Kidney glomerular epithelial cell (primary cell): Measurements from ENCODE around the gene KIRREL3.
A peak's percentile ranks its signal among the peaks of the same experiment; 100 is the strongest.

Source experiments
- DNase-seq: peaks from one replicate; lab custom pipeline; 2025; lab: John Stamatoyannopoulos, UW

KIRREL3 gene

DNA sequence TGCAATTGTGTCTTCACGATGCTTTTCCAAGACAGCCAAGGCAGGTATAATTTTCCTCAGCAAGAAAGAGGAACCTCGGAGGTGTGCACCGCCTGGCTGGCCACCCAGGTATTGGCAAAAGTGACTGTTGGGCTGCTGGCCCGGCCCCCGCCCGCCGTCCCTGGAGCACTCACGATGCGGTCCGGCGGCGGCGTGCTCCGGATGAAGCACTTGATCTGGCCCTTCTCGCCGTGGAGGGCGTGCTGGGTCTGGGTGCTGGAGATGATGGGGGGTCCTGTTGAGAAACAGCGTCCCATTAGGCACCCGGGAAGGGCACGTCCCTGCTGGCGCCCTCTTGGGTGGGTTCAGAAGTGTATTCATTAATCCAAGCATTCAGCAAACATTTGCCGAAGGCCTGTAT, 560.3 kb downstream of the KIRREL3 start:
- DNase-seq: no peak

DNA sequence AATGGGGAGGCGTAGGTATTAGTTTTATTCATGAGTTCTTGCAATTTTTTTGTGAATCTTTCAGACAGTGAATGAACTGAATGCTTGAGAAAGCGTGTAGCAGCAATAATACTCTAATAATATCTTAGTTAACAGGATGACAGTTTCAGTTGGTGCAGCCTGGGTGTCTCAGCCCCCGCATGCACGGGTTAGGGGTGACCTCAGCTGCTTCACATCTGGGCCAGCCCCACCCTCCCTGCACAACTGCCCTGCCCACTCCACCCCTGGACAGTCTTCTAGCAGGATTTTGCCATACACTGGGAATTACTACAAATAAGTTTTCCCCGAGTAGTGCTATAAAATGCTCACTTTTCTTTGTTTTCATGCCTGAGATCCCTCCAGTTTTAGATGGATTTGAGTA, 561.9 kb downstream of the KIRREL3 start:
- no peak for DNase-seq

DNA sequence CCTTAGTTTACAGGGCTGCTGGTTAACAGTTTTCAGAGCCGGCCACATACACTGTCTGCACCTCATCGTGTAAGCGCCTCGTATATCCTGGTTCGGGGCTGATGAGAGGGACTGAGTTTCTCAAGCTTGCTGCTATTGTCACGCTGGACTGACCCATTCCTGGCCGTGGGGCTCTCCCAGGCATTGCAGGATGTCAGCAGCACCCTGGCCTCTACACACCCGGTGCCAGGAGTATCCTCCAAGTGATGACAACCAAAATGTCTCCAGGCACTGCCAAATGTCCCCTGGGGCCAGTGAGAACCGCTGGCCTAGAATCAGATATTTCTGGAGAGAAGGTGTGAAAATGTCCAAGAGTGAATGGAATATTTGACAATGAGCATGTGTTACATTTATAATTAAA, 562.3 kb downstream of the KIRREL3 start:
- no peak for DNase-seq

DNA sequence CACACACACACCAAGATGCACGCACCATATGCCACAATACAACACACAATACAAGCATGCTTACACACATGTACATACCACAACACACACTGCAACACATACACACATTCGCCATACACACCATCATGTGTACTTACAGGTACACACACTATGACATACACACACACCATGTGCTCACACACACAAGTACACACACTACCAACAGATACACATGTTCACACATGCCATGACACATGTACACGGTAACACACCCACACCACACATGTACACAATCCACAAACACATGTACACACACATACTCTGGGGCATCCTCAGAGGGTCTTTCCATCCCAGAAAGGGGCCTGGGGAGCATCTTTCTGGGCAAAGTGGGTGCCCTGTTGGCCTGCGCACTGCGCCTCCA, 562.8 kb downstream of the KIRREL3 start:
- DNase-seq: no peak

DNA sequence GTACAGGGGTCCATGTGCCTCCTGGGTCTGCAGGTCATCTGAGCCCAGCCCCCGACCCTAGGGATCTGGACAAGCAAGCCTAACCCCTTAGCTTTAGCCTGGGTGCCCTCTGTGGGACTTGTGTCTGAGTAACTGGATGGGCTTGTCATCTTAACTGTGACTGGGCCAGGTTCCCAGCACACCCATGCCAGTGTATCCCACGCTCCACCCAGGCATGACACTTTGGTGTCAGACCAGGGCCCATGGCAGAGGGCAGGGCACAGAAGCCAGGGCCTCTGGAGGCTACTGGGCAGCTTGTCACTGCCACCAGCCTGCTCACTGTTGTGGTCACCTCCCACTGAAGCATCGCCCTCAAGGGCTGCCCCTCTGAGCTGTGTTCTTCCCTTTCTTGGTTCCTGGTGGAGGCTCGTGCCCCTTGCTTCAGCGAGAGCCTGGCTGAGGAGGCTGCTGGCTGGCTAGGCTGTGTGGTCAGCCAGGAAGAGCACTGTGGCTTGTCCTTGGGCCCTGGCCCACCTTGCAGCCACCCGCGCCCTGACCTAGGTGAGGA, 564.3 kb downstream of the KIRREL3 start:
- no peak for DNase-seq

DNA sequence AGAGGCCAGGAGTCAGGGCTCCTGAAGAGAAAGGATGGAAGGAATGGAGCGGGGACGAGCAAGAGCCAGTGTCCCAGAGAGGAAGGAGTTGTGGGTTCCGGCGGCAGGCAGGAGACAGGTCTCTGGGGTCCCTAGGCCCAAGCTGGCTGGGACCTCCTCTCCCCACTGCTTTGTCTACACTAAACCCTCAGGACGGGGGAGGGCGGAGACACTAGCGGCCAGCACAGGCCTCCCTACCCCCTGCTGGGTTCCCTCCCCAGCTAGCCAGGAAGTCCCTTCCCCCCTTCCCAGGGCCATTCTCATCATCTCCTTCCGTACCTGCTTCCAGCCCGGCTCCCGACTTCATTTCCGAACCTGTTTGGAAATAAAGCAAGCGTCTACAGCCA, 565.6 kb downstream of the KIRREL3 start:
- DNase-seq: no peak

DNA sequence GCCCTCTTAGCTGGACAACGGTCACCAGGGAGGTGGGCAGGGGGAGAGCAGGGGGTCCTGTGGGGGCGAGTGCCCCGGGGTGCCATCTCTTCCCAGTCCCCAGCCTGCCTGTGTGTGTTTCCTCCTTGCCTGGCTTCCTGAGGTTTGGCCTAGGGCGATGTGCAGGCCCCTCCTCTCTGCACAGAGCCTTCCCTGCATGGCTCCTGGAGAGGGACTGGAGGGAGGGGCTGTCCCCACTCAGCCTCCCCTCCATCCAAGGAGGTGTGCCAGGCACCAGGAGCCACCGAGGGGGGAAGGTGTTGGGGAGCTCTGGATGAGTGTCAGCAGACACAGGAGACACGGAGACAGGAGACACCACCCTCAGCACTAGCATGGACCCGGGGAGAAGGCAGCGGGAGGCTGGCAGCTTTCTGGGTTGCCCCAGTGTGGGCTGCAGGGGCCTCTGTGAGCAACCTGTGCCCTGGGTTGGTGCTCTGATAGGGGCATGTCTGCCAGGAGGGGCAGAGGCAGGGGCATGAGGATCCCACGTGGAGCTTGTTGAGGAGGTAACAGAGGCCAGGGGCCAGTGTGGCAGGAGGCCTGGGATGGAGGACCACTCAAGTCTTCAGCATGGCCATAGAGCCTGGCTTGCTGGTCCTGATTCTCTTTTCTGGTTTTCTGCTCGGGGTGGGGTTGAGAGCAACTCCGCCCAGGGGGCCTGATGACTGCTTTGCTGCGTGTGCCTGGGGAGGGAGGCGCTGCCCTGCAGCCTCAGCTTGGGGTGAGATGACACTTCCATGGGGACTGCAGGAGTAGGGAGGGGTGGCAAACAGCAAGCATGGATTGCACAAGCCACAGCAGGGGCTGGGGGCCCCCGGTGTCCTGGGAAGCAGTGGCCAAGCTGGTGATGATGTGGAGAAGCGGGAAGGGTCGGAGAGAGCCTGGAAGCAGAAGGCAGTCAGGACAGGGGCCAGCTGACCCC, 566.3 kb downstream of the KIRREL3 start:
- no peak for DNase-seq

DNA sequence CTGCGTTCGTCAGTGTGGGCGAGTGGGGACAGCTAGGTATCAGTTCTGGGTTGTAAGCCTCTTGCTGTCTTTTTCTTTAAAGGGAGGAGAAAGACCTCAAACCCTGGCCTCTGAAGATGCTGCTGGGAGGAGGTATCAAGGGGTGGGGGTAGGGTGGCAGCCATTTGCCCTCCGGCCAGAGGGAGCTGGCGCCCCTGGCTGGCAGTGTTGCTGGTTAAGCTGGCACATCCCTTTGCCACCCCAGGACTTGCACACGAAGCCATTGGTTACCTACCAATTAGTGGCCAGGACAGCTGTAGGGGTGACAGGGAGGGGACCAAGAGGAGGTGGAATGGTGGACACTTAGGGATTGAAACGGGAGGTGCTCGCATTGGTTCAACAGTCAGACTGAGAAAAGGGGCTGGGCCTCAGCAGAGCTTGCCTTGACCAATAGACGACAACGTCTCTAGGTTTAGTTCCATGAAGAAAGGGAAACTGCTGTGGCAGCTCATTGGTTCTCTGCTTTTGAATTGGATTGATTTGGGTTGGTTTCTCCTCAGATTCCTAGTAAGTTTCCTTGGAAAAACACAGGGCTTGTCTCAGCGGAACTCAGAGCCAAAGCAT, 567.2 kb downstream of the KIRREL3 start:
- no peak for DNase-seq

DNA sequence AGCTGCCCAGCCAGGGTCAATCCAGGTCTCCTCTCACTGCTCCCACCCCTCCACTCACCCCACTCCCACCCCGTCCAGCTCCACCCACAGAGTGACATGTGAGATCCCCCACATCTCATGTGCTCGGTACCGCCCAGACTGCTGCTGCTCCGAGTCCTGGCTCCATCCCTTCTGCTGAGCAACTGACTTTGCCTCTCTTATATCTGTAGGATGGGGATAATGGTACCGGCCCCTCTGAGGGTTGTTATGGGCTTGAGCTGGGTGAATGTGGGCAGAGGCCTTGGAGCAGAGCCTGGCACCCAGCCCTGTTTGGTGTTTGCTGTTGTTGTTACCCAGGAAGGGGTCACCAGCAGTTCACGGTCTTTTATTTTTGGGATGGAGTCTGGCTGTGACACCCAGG, 568.0 kb downstream of the KIRREL3 start:
- no peak for DNase-seq

DNA sequence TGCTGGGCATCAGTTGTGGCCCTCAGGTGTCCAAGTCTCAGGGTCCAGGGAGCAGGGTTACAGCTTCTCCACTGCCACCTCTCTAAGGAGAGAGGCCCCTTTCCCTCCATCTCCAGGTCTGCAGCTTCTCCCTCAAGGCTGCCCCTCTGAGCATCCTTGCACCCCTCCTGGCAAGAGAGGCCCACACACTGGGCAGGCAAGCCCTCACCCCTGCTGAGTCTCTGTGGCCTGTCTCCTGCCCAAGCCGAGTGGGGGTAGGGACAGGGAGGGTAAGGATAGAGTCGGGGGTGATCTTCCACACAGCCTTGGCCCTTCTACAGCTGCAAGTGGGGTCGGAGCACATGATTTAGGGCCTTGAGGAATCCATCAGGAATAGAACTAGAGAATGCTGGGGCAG, 568.5 kb downstream of the KIRREL3 start:
- no peak for DNase-seq

DNA sequence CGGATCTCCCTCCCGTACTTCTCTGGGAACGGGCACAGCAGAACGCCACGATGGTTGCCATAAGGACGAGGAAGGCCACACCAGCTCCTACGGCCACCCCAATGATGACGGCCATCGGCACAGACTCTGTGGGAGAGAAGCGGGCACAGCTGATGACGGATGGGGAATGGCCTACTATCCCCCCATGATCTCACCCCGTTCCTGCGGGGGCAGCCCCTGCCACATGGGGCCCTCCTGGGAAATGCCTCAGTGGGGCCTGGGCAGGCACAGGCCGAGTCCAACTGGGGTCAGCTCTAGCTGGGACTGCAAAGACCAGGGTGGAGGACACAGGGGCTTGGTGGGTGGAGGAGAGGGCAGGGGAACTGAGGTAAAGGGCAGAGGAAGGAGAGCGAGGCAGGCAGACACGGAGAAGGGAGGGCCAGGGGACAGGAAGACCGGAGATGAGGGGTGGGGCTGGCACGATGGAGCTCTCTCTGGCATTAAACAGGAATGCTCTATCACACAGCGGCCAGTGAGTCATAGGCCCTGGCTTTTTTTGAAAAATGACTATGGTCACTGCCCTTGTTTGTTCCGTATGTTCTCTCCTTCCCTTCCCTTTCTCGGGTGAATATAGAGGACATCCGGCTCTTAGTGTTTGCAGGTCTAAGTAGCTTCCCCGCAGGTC, 569.0 kb downstream of the KIRREL3 start:
- DNase-seq: no peak

DNA sequence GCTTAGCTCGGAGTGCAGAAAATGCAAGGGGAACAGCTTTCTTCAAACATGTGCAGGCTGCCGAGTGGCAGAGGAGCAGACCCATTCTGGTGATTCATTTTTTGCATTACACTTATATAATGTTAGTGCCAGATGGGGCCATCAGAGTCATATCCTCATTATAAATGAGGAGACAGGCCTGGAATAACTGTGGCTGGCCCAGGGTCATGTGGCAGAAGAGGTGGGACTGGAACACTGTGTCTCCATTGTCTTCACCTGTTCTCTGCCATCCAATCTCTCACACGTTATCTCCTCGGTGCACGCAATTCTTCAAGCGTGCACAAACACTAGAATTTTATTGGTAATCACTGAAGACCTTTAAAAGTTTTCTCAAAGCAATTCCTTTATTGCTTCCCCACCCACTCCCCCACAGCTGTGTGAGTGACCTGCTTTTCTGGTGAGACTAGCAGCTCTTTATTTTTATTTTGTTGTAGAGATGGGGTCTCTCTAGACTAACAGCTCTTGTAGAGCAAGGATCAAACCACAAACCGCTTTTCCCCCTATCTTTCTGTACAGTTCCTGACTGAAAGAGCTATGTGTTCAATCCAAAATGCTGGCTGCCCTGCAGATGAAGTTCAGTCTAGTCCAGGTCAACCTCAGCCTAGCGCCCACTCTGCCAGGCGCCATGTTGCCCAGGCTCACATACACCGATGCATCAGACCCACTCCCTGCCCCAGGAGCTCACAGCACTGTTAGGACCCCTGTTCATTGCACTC, 569.8 kb downstream of the KIRREL3 start:
- no peak for DNase-seq

DNA sequence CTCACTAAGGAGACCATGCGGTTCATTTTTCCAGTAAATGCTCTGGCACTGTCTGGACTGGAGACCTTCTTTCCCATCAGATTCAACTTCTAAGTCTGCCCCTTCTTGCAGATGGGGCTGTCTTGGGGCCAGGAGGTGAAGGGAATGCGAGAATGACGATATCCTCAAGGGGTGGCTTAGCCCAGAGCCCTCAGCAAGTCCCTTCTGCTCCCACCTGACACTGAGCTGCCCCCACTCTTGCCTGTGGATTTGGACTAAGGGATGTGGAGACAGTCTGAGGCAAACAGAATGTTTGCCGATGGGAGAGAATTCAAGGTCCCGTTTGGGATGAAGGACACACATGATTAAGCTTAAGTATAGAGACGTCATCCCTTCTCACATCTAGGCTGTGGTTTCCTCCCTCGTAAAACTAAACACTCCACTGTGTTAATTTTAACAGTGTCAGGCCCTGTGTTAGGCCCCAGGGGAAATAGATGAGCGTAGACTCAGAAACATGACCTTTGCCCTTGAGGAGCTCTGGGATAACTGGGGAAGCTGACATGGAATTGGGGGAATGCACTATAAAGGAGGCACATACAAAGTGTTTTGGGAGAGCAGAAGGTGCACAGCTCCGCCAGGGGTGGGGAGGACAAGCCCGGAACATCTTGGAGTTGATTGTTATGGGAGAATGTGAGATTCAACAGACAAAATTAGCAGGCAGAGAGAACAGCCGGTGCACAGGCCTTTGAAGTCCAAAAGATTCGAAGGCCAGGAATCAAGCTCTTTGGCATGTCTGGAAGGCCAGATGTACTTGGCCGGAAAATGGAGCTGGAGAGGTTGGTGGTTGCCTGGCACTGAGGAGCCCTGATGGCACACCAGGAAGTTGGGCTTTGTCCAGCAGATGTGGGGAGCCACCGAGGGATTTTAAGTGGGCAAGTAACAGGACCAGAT, 573.5 kb downstream of the KIRREL3 start:
- DNase-seq: peak; percentile 10

DNA sequence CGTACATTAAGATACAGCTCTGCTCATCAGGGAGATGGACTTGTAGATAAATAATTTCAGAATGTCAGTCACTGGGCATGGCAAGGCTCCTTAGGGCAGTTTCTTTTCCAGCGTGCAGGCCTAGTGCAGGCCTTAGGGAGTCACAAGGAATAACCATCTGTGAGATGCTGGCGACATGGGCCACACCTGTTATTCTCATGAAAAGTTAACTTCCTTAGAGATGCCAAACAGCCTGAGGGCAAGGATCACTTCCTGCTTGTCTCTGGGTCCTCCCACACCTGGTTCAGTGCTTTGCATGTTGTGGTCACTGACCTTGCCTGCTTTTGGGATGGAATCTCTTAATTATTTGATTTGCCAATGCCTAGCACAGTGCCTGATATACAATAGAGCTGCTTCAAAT, 574.5 kb downstream of the KIRREL3 start:
- no peak for DNase-seq

DNA sequence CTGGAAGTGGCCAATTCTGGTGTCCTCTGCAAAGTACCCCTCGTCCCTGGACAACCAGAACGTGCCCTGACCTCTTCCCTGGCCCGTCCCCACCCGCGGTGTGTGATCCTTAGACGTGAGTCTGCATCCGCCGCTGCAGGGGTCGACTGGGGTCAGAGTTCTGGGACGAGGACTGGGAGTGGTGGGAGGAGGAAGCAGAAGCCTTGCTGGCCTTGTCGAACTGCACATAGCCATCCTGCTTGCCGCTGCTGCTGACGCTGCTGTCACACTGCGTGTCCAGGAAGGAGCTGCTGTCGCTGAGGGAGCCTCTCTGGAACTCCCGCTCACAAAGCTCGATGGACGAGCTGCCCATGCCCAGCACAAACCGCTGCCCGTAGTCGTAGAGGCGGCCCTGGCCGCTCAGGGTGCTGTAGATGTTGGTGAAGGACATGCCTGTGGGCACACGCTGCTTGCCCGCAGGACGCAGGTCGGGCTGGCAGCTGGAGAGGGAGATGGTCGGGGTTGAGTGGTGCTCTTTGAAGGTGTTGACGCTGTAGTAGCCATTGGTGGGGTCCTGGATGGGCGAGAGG, 576.0 kb downstream of the KIRREL3 start:
- DNase-seq: no peak

DNA sequence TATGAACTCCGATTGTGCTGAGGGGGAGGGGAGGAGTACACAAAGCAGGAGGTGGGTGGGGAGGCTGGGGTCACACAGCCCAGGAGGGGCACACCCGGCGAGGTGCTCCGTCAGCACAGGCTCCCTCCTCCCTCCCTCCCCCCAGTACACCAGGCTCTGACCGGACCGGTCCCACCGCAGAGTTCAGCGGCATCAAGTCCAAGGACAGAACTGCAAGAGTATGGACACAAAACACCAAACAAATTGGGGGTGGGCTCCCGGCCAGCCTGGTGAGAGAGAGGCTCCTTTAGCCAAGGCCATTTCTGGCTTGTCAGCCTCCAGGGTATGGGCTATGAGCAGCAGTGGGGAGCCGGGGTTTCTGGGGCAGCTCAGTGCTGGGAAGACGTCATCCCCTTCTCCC, 576.8 kb downstream of the KIRREL3 start:
- no peak for DNase-seq

DNA sequence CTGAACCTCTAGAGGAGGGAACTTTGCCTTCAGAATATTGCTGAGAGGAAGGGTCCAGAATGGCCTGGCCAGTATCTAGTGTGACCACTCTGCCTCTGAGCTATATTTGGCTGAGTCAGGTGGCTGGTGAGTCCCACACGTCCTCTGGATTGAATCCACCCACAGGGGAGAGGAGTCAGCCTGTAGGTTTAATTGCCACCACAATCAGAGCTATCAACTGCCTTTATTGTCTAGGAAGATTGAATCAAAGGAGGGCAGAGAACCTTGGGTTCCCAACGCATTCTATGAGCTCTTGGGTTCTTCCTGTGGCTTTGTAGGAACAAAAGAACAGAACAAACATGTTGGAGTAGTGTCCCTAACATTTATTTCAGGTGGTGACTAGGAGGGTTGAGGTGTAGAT, 577.4 kb downstream of the KIRREL3 start:
- DNase-seq: no peak

DNA sequence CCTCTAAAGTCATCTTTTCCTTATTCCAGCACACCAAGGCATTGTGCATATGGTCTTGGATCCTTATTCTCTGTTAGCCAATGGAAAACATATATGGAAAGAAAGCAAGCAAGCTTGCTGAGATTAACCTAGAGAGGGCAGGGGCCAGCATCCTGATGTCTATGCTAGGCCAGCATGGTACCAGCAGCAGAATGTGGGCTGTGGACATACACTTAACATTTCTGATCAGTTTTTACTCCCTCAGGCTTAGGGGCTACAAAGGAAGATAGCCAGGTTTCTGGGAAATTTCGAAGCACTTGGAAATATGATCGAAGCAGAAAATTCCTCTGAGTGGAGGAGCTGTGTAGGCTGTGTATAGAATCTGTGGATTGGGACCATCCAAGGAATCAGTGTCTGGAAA, 578.1 kb downstream of the KIRREL3 start:
- DNase-seq: no peak

DNA sequence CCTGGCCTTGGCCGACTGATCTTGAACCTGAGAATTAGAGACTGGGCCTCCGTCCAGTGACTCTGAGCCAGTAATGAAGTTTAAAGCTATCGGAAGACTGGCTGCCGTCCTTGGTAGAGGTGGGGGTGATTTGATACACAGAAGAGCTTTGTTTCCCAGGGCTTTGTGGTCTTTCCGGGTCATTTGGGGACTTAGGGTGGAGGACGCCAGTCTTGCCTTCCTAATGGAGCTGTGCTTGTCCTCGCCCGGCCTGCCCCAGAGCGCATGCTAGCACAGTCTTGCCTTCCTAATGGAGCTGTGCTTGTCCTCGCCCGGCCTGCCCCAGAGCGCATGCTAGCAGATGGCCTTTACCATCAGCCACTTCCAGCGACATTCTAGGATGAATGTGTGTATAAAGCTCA, 579.3 kb downstream of the KIRREL3 start:
- no peak for DNase-seq

DNA sequence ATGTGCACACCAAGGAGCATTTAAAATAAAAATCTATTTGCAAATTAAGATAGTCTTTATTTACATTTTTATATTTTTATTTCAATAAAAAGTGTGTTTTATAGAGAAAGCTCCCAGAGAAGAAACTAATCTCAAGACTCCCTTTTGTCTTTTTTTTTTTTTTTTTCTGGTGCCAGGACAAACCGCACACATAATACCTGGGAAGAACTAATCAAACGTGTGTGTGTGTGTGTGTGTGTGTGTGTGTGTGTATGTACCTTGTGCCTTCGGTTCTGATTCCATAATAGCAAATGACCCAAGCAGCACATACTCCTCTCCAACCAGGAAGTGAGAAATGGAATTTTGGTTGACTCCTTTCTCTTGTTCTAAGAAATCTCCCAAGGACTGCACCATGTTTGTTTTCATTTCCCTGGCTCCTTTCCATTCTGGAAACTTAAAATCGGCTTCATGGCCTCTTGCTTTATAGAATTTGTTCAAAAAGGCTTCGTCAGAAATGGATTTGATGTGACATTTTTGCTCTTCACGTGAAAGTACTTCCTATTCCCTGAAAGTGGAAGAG, 579.8 kb downstream of the KIRREL3 start:
- no peak for DNase-seq
